Measurements from ENCODE around the gene TPRG1.
A peak's percentile ranks its signal among the peaks of the same experiment; 100 is the strongest.

The TPRG1 gene

DNA sequence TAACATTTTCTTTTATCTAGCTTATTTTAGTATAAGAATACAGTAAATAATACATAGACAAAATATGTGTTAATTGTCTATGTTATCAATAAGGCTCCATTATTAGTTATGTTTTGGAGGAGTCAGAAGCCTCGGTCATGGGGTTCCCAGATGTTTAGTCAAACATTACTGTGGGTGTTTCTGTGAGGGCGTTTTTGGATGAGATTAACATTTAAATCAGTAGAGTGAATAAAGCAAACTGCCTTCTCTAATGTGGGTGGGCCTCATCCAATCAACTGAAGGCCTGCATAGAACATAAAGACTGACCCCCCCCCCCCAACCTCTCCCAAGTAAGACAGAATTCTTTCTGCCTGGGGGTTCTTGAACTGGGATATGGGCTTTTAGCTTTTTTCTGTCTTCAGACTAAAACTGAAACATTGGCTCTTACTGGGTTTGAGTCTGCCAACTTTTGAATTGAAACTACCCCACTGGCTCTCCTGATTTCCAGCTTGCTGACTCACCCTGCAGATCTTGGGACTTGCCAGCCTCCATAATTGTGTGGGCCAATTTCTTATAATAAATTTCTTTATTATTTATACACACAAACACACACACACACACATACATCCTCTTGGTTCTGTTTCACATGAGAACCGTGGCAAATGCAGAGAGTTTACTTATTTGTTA is 192.0 kb downstream of the TPRG1 start:
- DNase-seq, result no peak

DNA sequence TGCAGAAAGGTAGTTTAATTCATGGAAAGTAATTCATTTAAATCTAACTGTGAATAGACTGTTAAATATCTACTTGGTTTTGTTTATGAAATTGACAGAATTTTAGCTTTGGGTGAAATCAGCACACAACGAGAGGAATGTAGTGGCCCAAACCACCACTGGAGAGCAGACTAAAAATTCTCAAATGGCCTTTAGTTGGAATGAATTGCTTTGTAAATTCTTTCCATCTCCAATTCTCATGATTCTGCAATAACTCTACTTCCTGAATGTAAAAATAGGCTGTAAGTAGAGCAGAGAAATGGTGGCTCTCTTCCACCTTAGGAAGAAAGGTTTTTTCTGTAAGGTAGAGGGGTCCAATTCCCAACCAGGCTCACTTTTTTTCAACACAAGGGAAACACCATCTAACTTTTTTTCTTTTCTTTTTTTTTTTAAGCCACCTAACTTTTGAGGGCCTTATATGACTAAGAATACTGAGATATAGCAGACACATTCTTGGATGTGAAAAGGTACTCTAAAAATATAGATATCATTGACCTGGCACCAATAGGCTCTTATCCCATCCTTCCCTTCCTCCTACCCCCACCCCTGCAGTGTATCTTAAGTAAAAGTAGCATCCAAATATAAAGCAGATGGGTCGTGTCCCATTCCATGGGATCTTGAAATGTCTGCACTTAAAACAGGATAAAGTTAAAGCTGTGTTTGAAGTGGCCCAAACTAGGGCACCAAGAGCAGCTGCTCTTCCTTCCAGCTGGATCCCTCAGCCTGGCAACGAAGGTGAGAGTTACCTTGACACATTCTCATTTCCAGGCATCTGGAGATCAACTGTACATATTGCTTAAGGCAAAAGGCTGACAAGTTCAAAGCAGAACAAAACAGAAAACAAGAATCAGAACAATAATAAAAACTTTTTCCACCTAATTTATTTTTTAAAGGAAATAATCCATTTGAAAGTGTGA is 194.1 kb downstream of the TPRG1 start:
- DNase-seq, result no peak

DNA sequence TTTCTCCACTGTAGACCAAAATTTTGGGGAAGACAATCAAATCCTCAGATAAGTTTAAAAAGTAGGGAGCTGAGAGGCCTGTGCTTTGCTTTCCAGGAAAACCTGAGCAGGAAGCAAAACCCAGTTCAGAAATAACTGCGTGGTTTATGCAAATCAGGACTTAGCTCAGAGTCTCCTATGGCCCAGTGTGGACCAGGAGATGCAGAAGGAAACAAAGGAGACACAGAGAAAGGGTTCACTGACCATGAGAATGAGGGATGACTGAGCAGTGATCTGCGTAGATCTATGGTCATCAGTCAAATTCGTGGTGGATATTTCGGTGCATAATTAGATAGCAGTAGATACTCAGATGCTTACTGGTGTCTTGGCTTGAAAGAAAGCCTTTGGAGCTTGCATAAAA is 196.6 kb downstream of the TPRG1 start:
- peak; percentile 60 for DNase-seq

DNA sequence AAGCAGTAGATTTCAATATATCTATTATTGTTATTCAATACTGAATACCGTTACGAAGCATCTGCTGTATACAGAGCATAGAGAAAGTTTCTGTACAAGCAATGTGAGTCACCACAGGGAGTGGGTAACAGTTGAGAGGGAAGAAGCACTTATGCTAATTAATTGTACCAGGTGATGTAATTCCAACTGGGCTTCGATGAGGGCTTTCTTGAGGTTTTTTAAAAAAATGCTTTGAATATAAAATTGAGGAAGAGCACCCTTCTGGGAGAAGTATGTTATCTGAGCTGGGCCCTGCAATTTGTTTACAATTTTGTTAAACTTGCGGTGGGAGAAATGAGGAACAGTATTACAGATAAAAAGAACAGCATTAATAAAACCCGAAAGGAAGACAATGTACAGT is 197.9 kb downstream of the TPRG1 start:
- DNase-seq, result no peak

DNA sequence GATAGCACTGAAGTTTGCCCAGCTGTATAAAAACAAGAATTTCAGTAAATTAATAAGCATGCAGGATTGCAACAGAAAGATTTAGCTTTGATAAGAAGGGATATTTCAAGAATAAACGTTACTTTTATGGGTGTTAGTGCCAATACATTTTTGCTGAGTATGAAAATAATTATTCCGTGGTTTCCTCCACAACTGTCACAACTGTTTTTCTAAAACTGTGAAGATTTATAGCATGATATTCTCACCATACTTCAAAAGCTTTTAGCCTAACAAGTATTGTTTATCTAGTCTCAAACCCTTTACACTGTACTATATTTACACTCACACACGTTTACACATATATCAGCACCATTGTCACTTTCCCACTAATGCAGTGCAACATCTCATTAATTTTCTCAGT is 200.5 kb downstream of the TPRG1 start:
- no peak for DNase-seq
